Measurements from ENCODE around the gene NCAPG2. TPM values are rescaled to one million over a fixed set of nuclear protein-coding genes. Genes with fewer than 3 reads are reported as not detected.

NCAPG2 gene
- total and polyA plus RNA-seq, 2 of the 13 experiments (the other 11 are each of a cell fraction or from before 2014, with no cell fraction given) = 15.1 to 30.7 TPM

DNA sequence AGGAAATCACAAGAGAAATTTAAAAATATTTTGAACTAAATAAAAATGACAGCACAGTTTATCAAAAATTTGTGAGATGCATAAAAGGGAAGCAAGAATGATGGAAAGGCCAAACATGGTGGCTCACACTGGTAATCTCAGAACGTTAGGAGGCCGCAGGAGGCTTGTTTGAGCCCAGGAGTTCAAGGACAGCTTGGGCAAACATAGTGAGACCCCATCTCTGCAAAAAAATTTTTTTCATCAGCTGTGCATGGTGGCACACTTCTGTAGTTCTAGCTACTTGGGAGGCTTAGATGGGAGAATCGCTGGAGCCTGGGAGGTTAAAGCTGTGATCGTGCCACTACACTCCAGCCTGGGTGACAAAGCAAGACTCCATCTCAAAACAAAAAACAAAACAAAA is 62.5 kb downstream of the NCAPG2 start (continued):
- TF ChIP-seq RCOR2 (CRISPR knock-in tag; IDR thresholded peaks at IDR 0.05) (peak; percentile 58; the same call in 1 of the 2 replicates), KLF13 (CRISPR knock-in tag; IDR thresholded peaks at IDR 0.05) (no peak), ZNF460 (CRISPR knock-in tag; IDR thresholded peaks at IDR 0.05; ENCODE audit: borderline replicate concordance) (peak; percentile 73; the same call in 1 of the 2 replicates), HNF4G (IDR thresholded peaks at IDR 0.05; ENCODE audit: borderline replicate concordance, low read depth, low read length) (peak; percentile 39; the same call in 1 of the 2 replicates), HNF4G (CRISPR knock-in tag; IDR thresholded peaks at IDR 0.05; ENCODE audit: borderline replicate concordance, low read depth) (no peak), KDM3A (CRISPR knock-in tag; IDR thresholded peaks at IDR 0.05; ENCODE audit: low read depth) (no peak), HES4 (CRISPR knock-in tag; IDR thresholded peaks at IDR 0.05; ENCODE audit: borderline replicate concordance) (no peak), ZNF773 (CRISPR knock-in tag; IDR thresholded peaks at IDR 0.05; ENCODE audit: borderline replicate concordance) (no peak), RNF2 (conservative IDR thresholded peaks at IDR 0.05; ENCODE audit: low read depth) (no peak), THRA (CRISPR knock-in tag; IDR thresholded peaks at IDR 0.05; ENCODE audit: borderline replicate concordance) (peak; percentile 12; the same call in 1 of the 2 replicates), ISX (CRISPR knock-in tag; conservative IDR thresholded peaks at IDR 0.05) (no peak), ZNF777 (CRISPR knock-in tag; IDR thresholded peaks at IDR 0.05) (no peak), FOXO1 (CRISPR knock-in tag; IDR thresholded peaks at IDR 0.05) (peak; percentile 18; the same call in 1 of the 2 replicates), TEAD3 (CRISPR knock-in tag; optimal IDR thresholded peaks at IDR 0.05; ENCODE audit: borderline replicate concordance) (peak; percentile 49), THYN1 (CRISPR knock-in tag; IDR thresholded peaks at IDR 0.05; ENCODE audit: borderline replicate concordance, low read depth) (no peak), ZMYM4 (CRISPR knock-in tag; IDR thresholded peaks at IDR 0.05) (peak; percentile 82), HNF4A (CRISPR knock-in tag; IDR thresholded peaks at IDR 0.05) (peak; percentile 84), STAT5B (CRISPR knock-in tag; IDR thresholded peaks at IDR 0.05) (no peak), ZMAT3 (CRISPR knock-in tag; conservative IDR thresholded peaks at IDR 0.05) (0 out of 2 replicates have a peak, but pooled peaks have one; percentile 33)
- TF ChIP-seq, protein P1, sequence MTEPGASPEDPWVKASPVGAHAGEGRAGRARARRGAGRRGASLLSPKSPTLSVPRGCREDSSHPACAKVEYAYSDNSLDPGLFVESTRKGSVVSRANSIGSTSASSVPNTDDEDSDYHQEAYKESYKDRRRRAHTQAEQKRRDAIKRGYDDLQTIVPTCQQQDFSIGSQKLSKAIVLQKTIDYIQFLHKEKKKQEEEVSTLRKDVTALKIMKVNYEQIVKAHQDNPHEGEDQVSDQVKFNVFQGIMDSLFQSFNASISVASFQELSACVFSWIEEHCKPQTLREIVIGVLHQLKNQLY (CRISPR knock-in tag; IDR thresholded peaks at IDR 0.05) = no peak
- TF ChIP-seq, protein P2, sequence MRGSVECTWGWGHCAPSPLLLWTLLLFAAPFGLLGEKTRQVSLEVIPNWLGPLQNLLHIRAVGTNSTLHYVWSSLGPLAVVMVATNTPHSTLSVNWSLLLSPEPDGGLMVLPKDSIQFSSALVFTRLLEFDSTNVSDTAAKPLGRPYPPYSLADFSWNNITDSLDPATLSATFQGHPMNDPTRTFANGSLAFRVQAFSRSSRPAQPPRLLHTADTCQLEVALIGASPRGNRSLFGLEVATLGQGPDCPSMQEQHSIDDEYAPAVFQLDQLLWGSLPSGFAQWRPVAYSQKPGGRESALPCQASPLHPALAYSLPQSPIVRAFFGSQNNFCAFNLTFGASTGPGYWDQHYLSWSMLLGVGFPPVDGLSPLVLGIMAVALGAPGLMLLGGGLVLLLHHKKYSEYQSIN (CRISPR knock-in tag; IDR thresholded peaks at IDR 0.05; ENCODE audit: borderline replicate concordance) = no peak
- TF ChIP-seq, protein P3, sequence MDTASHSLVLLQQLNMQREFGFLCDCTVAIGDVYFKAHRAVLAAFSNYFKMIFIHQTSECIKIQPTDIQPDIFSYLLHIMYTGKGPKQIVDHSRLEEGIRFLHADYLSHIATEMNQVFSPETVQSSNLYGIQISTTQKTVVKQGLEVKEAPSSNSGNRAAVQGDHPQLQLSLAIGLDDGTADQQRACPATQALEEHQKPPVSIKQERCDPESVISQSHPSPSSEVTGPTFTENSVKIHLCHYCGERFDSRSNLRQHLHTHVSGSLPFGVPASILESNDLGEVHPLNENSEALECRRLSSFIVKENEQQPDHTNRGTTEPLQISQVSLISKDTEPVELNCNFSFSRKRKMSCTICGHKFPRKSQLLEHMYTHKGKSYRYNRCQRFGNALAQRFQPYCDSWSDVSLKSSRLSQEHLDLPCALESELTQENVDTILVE (CRISPR knock-in tag; IDR thresholded peaks at IDR 0.05) = no peak
- TF ChIP-seq, protein P4, sequence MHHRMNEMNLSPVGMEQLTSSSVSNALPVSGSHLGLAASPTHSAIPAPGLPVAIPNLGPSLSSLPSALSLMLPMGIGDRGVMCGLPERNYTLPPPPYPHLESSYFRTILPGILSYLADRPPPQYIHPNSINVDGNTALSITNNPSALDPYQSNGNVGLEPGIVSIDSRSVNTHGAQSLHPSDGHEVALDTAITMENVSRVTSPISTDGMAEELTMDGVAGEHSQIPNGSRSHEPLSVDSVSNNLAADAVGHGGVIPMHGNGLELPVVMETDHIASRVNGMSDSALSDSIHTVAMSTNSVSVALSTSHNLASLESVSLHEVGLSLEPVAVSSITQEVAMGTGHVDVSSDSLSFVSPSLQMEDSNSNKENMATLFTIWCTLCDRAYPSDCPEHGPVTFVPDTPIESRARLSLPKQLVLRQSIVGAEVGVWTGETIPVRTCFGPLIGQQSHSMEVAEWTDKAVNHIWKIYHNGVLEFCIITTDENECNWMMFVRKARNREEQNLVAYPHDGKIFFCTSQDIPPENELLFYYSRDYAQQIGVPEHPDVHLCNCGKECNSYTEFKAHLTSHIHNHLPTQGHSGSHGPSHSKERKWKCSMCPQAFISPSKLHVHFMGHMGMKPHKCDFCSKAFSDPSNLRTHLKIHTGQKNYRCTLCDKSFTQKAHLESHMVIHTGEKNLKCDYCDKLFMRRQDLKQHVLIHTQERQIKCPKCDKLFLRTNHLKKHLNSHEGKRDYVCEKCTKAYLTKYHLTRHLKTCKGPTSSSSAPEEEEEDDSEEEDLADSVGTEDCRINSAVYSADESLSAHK (CRISPR knock-in tag; IDR thresholded peaks at IDR 0.05; ENCODE audit: borderline replicate concordance) = no peak
- TF ChIP-seq, protein P5, sequence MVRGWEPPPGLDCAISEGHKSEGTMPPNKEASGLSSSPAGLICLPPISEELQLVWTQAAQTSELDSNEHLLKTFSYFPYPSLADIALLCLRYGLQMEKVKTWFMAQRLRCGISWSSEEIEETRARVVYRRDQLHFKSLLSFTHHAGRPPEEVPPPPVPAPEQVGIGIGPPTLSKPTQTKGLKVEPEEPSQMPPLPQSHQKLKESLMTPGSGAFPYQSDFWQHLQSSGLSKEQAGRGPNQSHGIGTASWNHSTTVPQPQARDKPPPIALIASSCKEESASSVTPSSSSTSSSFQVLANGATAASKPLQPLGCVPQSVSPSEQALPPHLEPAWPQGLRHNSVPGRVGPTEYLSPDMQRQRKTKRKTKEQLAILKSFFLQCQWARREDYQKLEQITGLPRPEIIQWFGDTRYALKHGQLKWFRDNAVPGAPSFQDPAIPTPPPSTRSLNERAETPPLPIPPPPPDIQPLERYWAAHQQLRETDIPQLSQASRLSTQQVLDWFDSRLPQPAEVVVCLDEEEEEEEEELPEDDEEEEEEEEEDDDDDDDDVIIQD (CRISPR knock-in tag; IDR thresholded peaks at IDR 0.05; ENCODE audit: low read depth) = peak; percentile 76; the same call in 1 of the 2 replicates

Measured in HepG2 (cell line).